ENCODE data around the gene TSPAN18. TPM values are rescaled to one million over a fixed set of nuclear protein-coding genes. Genes with fewer than 3 reads are reported as not detected.

The TSPAN18 gene
- total RNA-seq, 1 experiment from 2014 or later: 0.57 TPM

- no peak for DNase-seq (ENCODE audit: low read depth)
Measured at GRCh38 chr11:44759743-44760476, 33.1 kb downstream of the TSPAN18 start.

- DNase-seq (ENCODE audit: low read depth): no peak
Measured at GRCh38 chr11:44760477-44760872, 33.7 kb downstream of the TSPAN18 start.

GRCh38 chr11:44760917-44761550 lies 34.3 kb downstream of the TSPAN18 start:
- DNase-seq (ENCODE audit: low read depth): peak; percentile 82

- no peak for DNase-seq (ENCODE audit: low read depth)
Measured at GRCh38 chr11:44761551-44761961, 34.8 kb downstream of the TSPAN18 start.

GRCh38 chr11:44763121-44763820 lies 36.5 kb downstream of the TSPAN18 start:
- DNase-seq (ENCODE audit: low read depth): no peak

- DNase-seq (ENCODE audit: low read depth): no peak
Measured at GRCh38 chr11:44764583-44764982, 37.8 kb downstream of the TSPAN18 start.

GRCh38 chr11:44765026-44765595 lies 38.3 kb downstream of the TSPAN18 start:
- no peak for DNase-seq (ENCODE audit: low read depth)

GRCh38 chr11:44765676-44766075 lies 38.9 kb downstream of the TSPAN18 start:
- DNase-seq (ENCODE audit: low read depth): no peak

- peak; percentile 85 for DNase-seq (ENCODE audit: low read depth)
Measured at GRCh38 chr11:44766112-44766971, 39.6 kb downstream of the TSPAN18 start.

GRCh38 chr11:44766972-44767278 lies 40.2 kb downstream of the TSPAN18 start:
- peak; percentile 21 for DNase-seq (ENCODE audit: low read depth)

GRCh38 chr11:44767421-44767820 lies 40.7 kb downstream of the TSPAN18 start:
- no peak for DNase-seq (ENCODE audit: low read depth)

- DNase-seq (ENCODE audit: low read depth): no peak
Measured at GRCh38 chr11:44770401-44770800, 43.6 kb downstream of the TSPAN18 start.

- DNase-seq (ENCODE audit: low read depth): no peak
Measured at GRCh38 chr11:44771252-44771734, 44.5 kb downstream of the TSPAN18 start.

GRCh38 chr11:44771841-44772240 lies 45.1 kb downstream of the TSPAN18 start:
- DNase-seq (ENCODE audit: low read depth): no peak

- no peak for DNase-seq (ENCODE audit: low read depth)
Measured at GRCh38 chr11:44773351-44773965, 46.7 kb downstream of the TSPAN18 start.

GRCh38 chr11:44774108-44774507 lies 47.3 kb downstream of the TSPAN18 start:
- DNase-seq (ENCODE audit: low read depth): no peak

- no peak for DNase-seq (ENCODE audit: low read depth)
Measured at GRCh38 chr11:44774731-44775130, 48.0 kb downstream of the TSPAN18 start.

- DNase-seq (ENCODE audit: low read depth): peak; percentile 59
Measured at GRCh38 chr11:44775366-44775984, 48.7 kb downstream of the TSPAN18 start.

GRCh38 chr11:44775985-44776446 lies 49.3 kb downstream of the TSPAN18 start:
- DNase-seq (ENCODE audit: low read depth): no peak

GRCh38 chr11:44776551-44777208 lies 49.9 kb downstream of the TSPAN18 start:
- no peak for DNase-seq (ENCODE audit: low read depth)

All from Daoy (cell line).